Fibroblast of the aortic adventitia (primary cell): ENCODE measurements around the gene SMIM14. TPM values are rescaled to one million over a fixed set of nuclear protein-coding genes. Genes with fewer than 3 reads are reported as not detected.
A peak's percentile ranks its signal among the peaks of the same experiment; 100 is the strongest.

Experiments
- DNase-seq: peaks from one replicate; pipeline ENCODE4 v3.0.0-alpha.2; 2010; ENCODE audit warnings: low read depth
- H3K4me3 ChIP-seq: 2 replicates; pipeline ENCODE4 v1.5.1; 2011; ENCODE audit warnings: low read depth, mild to moderate bottlenecking, control low read depth, low read length, moderate library complexity
- CTCF ChIP-seq: IDR thresholded peaks from 2 replicates; pipeline ENCODE4 v1.5.1; 2011; ENCODE audit warnings: mild to moderate bottlenecking, low read length, control low read depth, inconsistent platforms; ENCODE audit not compliant: insufficient read depth
- small RNA-seq: library from RNA; depleted of rRNA; stranded (forward); fragments of <200 nt; gene quantifications from one replicate; pipeline ENCODE3, GENCODE V24; 2012
- total RNA-seq: library from RNA; depleted of rRNA; stranded (reverse); fragments of >200 nt; gene quantifications from 2 replicates; pipeline ENCODE4 v1.2.3, GENCODE V29; 2012; ENCODE audit warnings: low replicate concordance

The SMIM14 gene
- total RNA-seq, 1 donor = 122 TPM

GRCh38 chr4:39502019-39502663, 136.5 kb downstream of the SMIM14 start:
- DNase-seq = peak; percentile 89
- TF ChIP-seq CTCF = no peak
- no peak overlapping the region for H3K4me3 ChIP-seq

GRCh38 chr4:39498727-39499020, 140.0 kb downstream of the SMIM14 start:
- no peak overlapping the region for H3K4me3 ChIP-seq
- DNase-seq = no peak
- TF ChIP-seq CTCF = no peak

GRCh38 chr4:39497909-39498726, 140.5 kb downstream of the SMIM14 start:
- TF ChIP-seq CTCF = no peak
- no peak overlapping the region for H3K4me3 ChIP-seq
- DNase-seq = no peak

Small RNA genes within 50 kb of the gene (small RNA-seq; reads per million reads assigned to genes)
- gene RNU7-11P = not detected

Other genes starting within 250 kb of the SMIM14 start
- gene KLB, start 231.9 kb downstream of the SMIM14 start, total RNA-seq = under 0.01 TPM in 1 of 2 replicates, not detected in the other
- gene RPL9, start 179.9 kb downstream of the SMIM14 start, total RNA-seq = 2,655 and 3,884 TPM in 2 replicates
- gene LIAS, start 179.8 kb downstream of the SMIM14 start, total RNA-seq = 9.7 and 15.4 TPM in 2 replicates
- gene UGDH, start 111.4 kb downstream of the SMIM14 start, total RNA-seq = 194 and 361 TPM in 2 replicates
- 22.7 and 27.7 TPM in 2 replicates for gene UBE2K, start 59.3 kb upstream of the SMIM14 start, total RNA-seq